Measurements from ENCODE around the gene VTI1A. TPM values are rescaled to one million over a fixed set of nuclear protein-coding genes. Genes with fewer than 3 reads are reported as not detected.

Gene VTI1A
- total RNA-seq, 3 donors from 2014 or later (not counting 1 experiment from before 2014, with no cell fraction given) = 62.6 to 77.6 (median 68.2) TPM

GRCh38 chr10:112844681-112845544 is 397.9 kb downstream of the VTI1A start:
- Histone ChIP-seq H3K36me3 (ENCODE audit: control insufficient read depth, insufficient read depth, low read length) (no peaks in the 10 kb centered on the region), H3K4me3 (ENCODE audit: low read length) (no peak overlapping the region), H3K27ac (ENCODE audit: low read length) (no peak overlapping the region), H3K9me3 (ENCODE audit: control insufficient read depth, insufficient read depth, low read length) (peaks cover 12% of the 10 kb centered on the region), H3K27me3 (ENCODE audit: control insufficient read depth, insufficient read depth, low read length) (no peaks in the 10 kb centered on the region), H3K4me1 (ENCODE audit: control insufficient read depth, insufficient read depth, low read length) (no peaks in the 10 kb centered on the region)
- no peak overlapping the region for H3K4me3 Mint-ChIP-seq
- peaks cover 2 to 7% of the 10 kb centered on the region in 2 donors for H3K9me3 Mint-ChIP-seq
- intact Hi-C loops (cut with micrococcal nuclease) = no loop called here
- TF ChIP-seq CTCF (IDR thresholded peaks at IDR 0.05) = no peak
- 88% methylated on average over 27 of the region's 27 CpGs for WGBS (ENCODE audit: insufficient coverage)
- ATAC-seq (no peak), DNase-seq (no peak)
- peaks cover 8% of the 10 kb centered on the region for H3K36me3 Mint-ChIP-seq
- no peaks in the 10 kb centered on the region for H3K4me1 Mint-ChIP-seq
- H3K27me3 Mint-ChIP-seq (ENCODE audit: low read depth in 2 of 2) = no peaks in the 10 kb centered on the region
- no peak overlapping the region for H3K27ac Mint-ChIP-seq

- Histone ChIP-seq H3K27me3 (ENCODE audit: control insufficient read depth, insufficient read depth, low read length) (no peaks in the 10 kb centered on the region), H3K9me3 (ENCODE audit: control insufficient read depth, insufficient read depth, low read length) (peaks cover 7% of the 10 kb centered on the region), H3K4me3 (ENCODE audit: low read length) (no peak overlapping the region), H3K4me1 (ENCODE audit: control insufficient read depth, insufficient read depth, low read length) (no peaks in the 10 kb centered on the region), H3K27ac (ENCODE audit: low read length) (no peak overlapping the region), H3K36me3 (ENCODE audit: control insufficient read depth, insufficient read depth, low read length) (no peaks in the 10 kb centered on the region)
- Mint-ChIP-seq H3K4me3 (no peak overlapping the region), H3K4me1 (no peaks in the 10 kb centered on the region), H3K36me3 (peaks cover 8% of the 10 kb centered on the region), H3K27me3 (ENCODE audit: low read depth in 2 of 2) (no peaks in the 10 kb centered on the region), H3K27ac (no peak overlapping the region), H3K9me3 (peaks cover 2 to 7% of the 10 kb centered on the region in 2 donors)
- no peak for TF ChIP-seq CTCF (IDR thresholded peaks at IDR 0.05)
- 93% methylated on average over 2 of the region's 2 CpGs for WGBS (ENCODE audit: insufficient coverage)
- intact Hi-C loops (cut with micrococcal nuclease) = no loop called here
- no peak for DNase-seq
- ATAC-seq = no peak
Observed at GRCh38 chr10:112847778-112848177, 400.8 kb downstream of the VTI1A start.

DNA sequence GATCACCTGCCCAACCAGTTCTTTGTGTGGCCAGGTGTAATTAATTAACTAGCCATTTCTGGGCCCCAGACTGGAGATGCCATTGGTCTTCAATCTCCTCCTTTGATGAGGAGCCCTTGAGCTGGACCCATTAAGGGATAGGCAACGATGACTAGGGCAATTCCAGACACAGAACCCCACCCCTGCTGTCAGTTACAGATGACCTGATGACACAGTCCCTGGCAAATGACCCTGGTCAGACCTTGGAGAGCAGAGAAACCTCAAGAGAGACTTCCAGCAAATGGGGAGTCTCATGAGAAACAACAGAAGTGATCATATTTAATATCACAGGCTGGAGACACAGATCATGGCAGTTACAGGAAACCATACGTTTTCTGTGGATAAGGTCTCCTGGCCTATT is 401.2 kb downstream of the VTI1A start:
- intact Hi-C loops (cut with micrococcal nuclease) = no loop called here
- DNase-seq = no peak

More for the DNA sequence above, 401.2 kb downstream of the VTI1A start:
- H3K4me1 ChIP-seq (ENCODE audit: control insufficient read depth, insufficient read depth, low read length) = no peaks in the 10 kb centered on the region
- Mint-ChIP-seq H3K4me3 (no peak overlapping the region), H3K27me3 (ENCODE audit: low read depth in 2 of 2) (no peaks in the 10 kb centered on the region), H3K9me3 (peaks cover 2 to 7% of the 10 kb centered on the region in 2 donors), H3K27ac (no peak overlapping the region), H3K4me1 (no peaks in the 10 kb centered on the region), H3K36me3 (peaks cover 8% of the 10 kb centered on the region)
- no peaks in the 10 kb centered on the region for H3K36me3 ChIP-seq (ENCODE audit: control insufficient read depth, insufficient read depth, low read length)
- no peak overlapping the region for H3K4me3 ChIP-seq (ENCODE audit: low read length)
- ATAC-seq = no peak
- 77% methylated on average over 2 of the region's 2 CpGs for WGBS (ENCODE audit: insufficient coverage)
- H3K27ac ChIP-seq (ENCODE audit: low read length) = no peak overlapping the region
- peaks cover 7% of the 10 kb centered on the region for H3K9me3 ChIP-seq (ENCODE audit: control insufficient read depth, insufficient read depth, low read length)
- no peak for TF ChIP-seq CTCF (IDR thresholded peaks at IDR 0.05)
- H3K27me3 ChIP-seq (ENCODE audit: control insufficient read depth, insufficient read depth, low read length) = no peaks in the 10 kb centered on the region
